HG03095 (cell line): Measurements from ENCODE around the gene IFT43.
A peak's percentile ranks its signal among the peaks of the same experiment; 100 is the strongest.

Experiments
- ATAC-seq: cut with Tn5 transposase; IDR thresholded peaks from one replicate; pipeline ENCODE4 v1.9.1; 2021; ENCODE audit warnings: moderate library complexity; ENCODE audit not compliant: unreplicated experiment

The IFT43 gene

DNA sequence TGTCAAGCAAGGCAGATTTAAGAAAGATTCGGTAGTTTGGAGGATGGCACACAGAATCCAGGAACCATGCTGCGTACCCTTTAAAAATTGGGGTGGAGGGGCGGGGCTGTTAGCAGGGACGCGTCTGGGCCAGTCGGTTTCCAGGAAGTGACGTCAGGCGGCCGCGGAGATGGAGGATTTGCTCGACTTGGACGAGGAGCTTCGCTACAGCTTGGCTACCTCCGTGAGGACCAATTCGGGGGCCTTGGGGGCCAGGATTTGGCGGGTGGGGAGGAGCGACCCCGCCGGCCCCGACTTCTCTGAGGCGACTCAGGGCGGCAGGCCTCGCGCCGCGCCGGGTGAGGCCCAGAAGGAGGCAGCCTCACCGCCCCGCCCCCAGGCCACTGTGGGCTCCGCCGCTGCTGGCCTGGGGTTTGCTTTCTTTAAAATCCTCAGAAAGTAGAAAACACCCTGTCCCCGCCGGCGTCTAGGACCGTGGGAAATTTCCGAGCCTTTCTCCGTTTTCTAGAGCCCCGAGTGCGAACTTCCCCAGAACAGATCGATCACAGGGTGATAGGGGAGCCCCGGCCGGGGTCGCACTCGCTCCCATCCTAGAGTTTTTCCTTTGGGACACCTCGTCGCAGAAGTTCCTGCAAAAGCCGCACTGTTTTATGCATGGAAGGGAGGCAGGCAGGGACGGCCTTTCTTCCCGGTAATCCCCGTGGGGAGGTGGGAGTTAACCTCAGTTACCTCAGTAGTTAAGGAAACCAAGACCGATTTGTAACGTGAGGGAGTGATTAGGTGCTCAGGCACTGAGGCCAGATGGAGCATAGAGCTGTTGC is at the start of gene IFT43:
Gene IFT43 (plus strand): TSS at position 146 of the 821 bp plus-strand sequence. CDS start 24 bp downstream, at position 170.
- ATAC-seq: peak; percentile 55

DNA sequence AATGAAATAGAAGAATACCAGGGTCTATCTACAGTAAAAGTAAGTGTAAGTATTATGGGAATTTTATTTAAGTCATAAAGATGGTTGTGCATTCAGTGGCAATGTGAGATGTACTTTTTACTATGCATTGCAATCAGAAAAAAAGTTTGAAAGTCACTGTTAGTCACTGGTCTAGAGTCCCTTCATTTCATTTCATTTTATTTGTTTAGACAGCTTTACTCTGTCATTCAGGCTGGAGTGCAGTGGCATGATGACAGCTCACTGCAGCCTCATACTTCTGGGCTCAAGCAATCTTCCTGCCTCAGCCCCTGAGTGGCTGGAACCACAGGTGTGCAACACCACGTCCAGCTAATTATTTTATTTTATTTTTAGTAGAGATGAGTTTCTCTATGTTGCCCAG is 46.4 kb upstream of the IFT43 start:
- no peak for ATAC-seq

DNA sequence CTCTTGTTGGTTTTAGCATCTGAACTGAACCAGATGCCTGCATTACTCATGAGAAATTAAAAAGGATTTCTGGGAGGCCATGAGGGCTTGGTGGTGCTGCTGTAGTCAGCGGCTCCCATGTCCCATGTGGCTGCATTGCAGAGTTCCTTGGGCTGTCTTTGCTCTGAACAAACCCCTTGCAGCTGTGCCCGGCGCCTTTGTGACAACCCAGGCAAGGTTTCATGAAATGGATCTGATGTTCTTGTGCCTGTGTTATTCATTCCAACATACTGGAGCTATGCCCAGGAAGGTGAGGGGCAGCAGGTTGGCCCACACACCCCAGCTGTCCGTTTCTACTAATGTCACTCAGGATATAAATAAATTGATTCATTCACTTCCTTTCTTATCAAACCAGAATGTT is 44.5 kb upstream of the IFT43 start:
- ATAC-seq: no peak

- ATAC-seq: no peak
Observed at GRCh38 chr14:75944607-75945241, 40.8 kb upstream of the IFT43 start.

- ATAC-seq: no peak
Observed at GRCh38 chr14:75946785-75947184, 38.8 kb upstream of the IFT43 start.

DNA sequence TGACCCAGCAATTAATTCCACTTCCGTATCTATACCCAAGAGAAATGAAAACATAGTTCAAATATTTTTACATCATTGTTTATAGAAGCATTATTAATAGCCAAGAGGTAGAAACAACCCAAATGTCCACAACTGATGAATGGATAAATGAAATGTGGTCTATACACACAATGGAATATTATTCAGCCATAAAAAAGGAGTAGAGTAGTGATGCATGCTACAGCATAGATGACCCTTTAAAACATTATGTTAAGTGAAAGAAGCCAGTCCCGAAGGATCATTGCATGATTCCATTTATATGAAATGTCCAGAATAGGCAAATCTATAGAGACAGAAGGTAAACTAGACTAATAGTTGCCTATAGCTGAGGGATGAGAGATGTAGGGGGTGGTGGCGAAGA is 33.1 kb upstream of the IFT43 start:
- no peak for ATAC-seq

- no peak for ATAC-seq
Observed at GRCh38 chr14:75959031-75959430, 26.5 kb upstream of the IFT43 start.

- peak; percentile 63 for ATAC-seq
Observed at GRCh38 chr14:75960231-75960630, 25.3 kb upstream of the IFT43 start.

- no peak for ATAC-seq
Observed at GRCh38 chr14:75961662-75962061, 23.9 kb upstream of the IFT43 start.

DNA sequence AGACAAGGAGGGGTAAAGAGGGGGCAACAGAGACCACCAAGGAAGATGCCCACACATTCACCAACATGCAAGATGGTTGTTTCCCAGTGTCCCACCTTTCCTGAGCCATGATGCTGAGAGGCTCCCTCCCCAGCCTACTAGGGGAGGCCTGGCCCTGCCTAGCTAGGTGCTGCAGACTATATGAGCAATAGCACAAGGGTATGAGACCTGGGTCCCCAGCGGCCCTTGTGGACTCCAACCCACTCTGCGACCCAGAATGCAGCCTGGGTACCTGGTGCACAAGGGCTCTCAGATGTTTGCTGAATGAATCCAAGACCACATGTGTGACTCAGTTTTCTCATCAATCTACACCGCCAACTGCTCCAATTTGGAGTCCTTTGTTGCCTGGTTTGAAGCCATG is 17.7 kb upstream of the IFT43 start:
- no peak for ATAC-seq

GRCh38 chr14:75968456-75968855 is 17.1 kb upstream of the IFT43 start:
- ATAC-seq: no peak

GRCh38 chr14:75969126-75969525 is 16.4 kb upstream of the IFT43 start:
- ATAC-seq: no peak

GRCh38 chr14:75969891-75970290 is 15.7 kb upstream of the IFT43 start:
- no peak for ATAC-seq

DNA sequence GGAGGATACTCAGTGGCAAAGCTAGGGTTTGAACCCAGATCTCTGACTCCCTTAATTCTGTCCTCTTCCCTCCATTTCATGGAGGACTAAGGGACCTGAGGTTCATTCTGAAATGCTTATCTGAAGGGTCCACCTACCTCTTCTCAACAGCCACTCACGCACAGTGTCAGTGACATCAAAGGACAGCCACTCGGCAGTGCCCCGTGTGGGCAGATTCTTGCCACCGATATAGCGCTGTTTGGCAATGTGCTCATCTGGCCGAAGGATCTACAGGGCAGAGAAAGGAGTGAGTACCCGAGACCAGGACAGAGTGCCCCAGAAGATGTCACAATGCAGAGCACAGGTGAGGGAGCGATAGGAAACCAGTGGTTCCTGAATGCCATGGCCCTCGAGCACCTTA is 14.6 kb upstream of the IFT43 start:
- no peak for ATAC-seq

DNA sequence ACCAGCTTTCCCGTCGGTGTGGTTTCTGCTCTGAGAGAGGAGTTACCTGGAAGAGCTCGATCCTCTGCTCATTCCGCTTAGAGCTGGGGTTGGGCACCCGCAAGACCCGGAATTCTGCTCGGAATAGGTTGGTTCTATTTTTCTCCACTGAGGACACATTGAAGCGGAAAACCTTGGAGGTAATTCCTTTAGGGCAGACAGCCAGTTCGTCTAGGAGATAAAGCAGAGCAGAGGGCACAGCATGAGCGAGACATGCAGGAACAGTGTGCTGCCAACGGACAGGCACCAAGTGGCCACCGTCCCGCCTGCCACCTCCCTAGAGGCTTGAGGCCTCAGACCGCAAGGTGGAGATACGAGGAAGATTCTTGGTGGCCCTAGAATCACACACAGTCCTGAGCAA is 14.1 kb upstream of the IFT43 start:
- ATAC-seq: no peak

- no peak for ATAC-seq
Observed at GRCh38 chr14:75972801-75973421, 12.7 kb upstream of the IFT43 start.

DNA sequence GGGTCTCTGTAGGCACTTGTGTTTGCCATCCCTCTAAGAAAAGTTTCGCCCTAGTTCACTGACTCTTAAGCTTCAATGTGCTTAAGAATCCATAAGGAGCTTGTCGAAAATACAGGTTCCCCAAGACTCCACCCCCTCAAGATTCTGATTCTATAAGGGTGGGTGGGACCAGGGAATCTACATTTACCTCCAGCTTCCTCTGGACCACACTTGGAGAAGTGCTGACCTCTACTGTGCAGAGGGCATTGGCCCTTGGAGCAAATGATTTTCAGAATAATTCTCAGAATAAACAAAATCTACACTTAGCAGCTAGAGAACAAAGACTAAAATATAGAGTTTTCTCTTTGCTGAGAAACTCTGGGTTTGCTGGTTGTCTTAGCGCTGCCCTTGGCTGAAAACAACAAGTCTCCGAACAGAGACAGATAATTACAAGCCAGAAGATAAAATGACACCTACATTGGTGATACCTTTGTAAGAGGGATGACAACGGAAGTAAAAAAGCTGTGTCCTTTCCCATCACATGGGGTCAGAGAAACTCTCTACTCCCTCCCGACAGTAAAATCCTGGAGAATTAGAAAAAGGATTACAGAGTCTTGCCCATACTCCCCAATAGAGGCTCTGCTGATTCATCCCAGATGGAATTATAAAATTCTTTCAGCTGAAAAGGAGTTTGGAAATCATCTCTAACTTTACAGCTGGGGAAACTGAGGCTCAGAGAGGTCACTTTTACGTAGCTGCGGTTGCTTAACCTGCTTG is 8.6 kb upstream of the IFT43 start:
- no peak for ATAC-seq

DNA sequence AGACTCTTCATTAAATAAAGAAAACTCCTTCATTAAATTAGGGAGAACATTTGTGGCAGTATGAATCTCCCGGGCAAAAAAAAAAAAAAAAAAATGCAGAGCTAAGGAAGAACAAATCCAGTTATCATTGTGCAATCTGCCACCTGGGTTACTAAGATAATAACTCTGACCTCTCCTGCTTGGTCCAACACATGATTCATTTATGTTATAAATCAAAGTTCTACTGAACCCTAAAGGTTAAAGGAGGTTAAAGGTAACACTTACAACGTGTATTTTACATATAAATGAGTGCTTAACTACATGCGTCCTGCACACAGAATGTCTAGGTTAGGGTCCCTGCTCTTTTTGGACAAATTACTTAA is 8.0 kb upstream of the IFT43 start:
- no peak for ATAC-seq

DNA sequence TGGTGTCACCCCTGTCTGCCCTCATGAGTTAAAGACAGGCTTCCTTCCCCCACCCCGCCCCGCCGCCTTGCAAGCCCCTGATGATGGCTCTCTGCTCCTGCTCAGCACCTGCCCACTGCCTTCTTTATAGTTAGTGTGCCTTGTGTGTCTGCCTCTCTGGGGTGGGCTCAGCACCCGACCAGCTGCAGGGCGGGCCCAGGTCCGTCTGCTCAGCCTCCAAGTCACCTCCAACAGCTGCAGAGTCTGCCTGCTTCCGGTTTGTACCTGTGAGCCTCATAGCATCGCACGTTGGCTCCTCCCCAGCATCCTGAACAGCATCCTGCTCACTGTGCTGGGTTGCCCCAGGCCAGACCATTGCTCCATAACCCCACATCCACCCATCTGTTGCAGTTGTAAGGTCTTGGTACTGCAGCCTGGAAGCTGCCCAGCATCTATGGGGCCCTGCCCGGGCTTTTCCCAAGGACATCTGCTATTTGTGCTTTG is 7.3 kb upstream of the IFT43 start:
- no peak for ATAC-seq

DNA sequence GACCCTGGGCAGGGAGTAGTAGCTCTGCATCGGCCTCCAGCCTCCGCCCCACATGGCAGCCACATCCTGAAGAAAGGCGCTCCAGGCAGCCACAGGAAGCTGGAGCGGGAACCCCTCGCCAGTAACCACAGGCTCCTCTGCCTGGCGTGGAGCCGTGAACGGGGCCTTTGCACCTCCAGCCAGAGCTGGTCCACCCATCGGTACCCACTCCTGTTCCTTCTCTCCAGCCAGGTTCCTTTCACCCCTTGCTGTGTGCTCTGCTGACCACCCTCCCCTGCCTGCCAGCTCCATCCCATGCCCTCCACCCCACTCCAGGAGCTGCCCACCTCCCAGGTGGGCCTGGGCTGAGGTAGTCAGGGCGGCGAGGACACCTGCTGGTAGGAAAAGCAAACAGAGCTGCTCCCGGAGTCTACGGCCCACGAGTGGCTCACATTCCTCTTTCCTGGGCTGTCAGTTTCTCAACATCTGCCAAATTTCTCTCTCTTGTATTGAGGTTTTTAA is 6.4 kb upstream of the IFT43 start:
- ATAC-seq: no peak
